HG03103 (cell line): ENCODE measurements around the gene SKI.

Source experiments
- ATAC-seq: cut with Tn5 transposase; IDR thresholded peaks from one replicate; pipeline ENCODE4 v1.9.1; 2021; ENCODE audit warnings: low read depth; ENCODE audit not compliant: unreplicated experiment

The SKI gene

GRCh38 chr1:2228157-2228594 is at the start of gene SKI:
Gene SKI (plus strand): TSS chr1:2228319. CDS start chr1:2228767, 448 bp downstream.
- no peak for ATAC-seq

GRCh38 chr1:2178875-2179274 is 49.2 kb upstream of the SKI start:
- ATAC-seq, result no peak

- no peak for ATAC-seq
These were observed 48.7 kb upstream of the SKI start for GRCh38 chr1:2179283-2180013.

GRCh38 chr1:2180297-2181245 is 47.5 kb upstream of the SKI start:
- ATAC-seq, result no peak

GRCh38 chr1:2181271-2181670 is 46.8 kb upstream of the SKI start:
- ATAC-seq, result no peak

- no peak for ATAC-seq
These were observed 46.4 kb upstream of the SKI start for GRCh38 chr1:2181752-2182151.

- ATAC-seq, result no peak
These were observed 45.7 kb upstream of the SKI start for GRCh38 chr1:2182376-2182775.

- no peak for ATAC-seq
These were observed 44.2 kb upstream of the SKI start for GRCh38 chr1:2183937-2184334.

GRCh38 chr1:2184531-2184930 is 43.6 kb upstream of the SKI start:
- no peak for ATAC-seq

GRCh38 chr1:2184934-2185333 is 43.2 kb upstream of the SKI start:
- no peak for ATAC-seq

GRCh38 chr1:2185880-2186855 is 42.0 kb upstream of the SKI start:
- ATAC-seq, result no peak

- ATAC-seq, result no peak
These were observed 41.2 kb upstream of the SKI start for GRCh38 chr1:2186901-2187300.

GRCh38 chr1:2187619-2188018 is 40.5 kb upstream of the SKI start:
- no peak for ATAC-seq

- no peak for ATAC-seq
These were observed 39.8 kb upstream of the SKI start for GRCh38 chr1:2188336-2188735.

GRCh38 chr1:2189459-2190425 is 38.4 kb upstream of the SKI start:
- ATAC-seq, result no peak

- no peak for ATAC-seq
These were observed 37.6 kb upstream of the SKI start for GRCh38 chr1:2190491-2190976.

GRCh38 chr1:2192031-2192995 is 35.8 kb upstream of the SKI start:
- ATAC-seq, result no peak
